CD4-positive, alpha-beta T cell (primary cell): Measurements from ENCODE around the gene CHRNB2. TPM values are rescaled to one million over a fixed set of nuclear protein-coding genes. Genes with fewer than 3 reads are reported as not detected.

Experiments
- ATAC-seq: fragments of 200-7000 bp; cut with Tn5 transposase; one replicate; pipeline ENCODE4 v1.10.0; 2022; ENCODE audit warnings: mild to moderate bottlenecking; ENCODE audit not compliant: poor library complexity
- CTCF ChIA-PET: fragments of 350-600 bp; sonication (Branson Sonifier 250); formaldehyde crosslinking; loops from one replicate; lab custom pipeline; 2021; ENCODE audit warnings: antibody characterized with exemption, inconsistent platforms; lab: Charles Lee
- POLR2A ChIA-PET: fragments of 350-600 bp; sonication (Branson Sonifier 250); formaldehyde crosslinking; loops from one replicate; lab custom pipeline; 2021; ENCODE audit warnings: antibody characterized with exemption, inconsistent platforms; lab: Charles Lee
- DNase-seq, 14 experiments: peaks; one replicate each; pipeline ENCODE4 v3.0.0-alpha.2; 2013 to 2020; ENCODE audit warnings: mixed read lengths in 2 of 14
- H3K27ac ChIP-seq, 2 donors: one replicate each; pipeline versions ENCODE4 v1.5.1 to v1.7.0; 2013; ENCODE audit warnings: low read length in 2 of 2, low read depth in 1 of 2, mild to moderate bottlenecking in 1 of 2
- H3K27me3 ChIP-seq, 2 experiments: 1 replicate in 1 of 2; 2 replicates in 1 of 2; pipeline versions ENCODE4 v1.6.1 to v1.7.0; 2013; ENCODE audit warnings: low read length in 2 of 2, control low read depth in 1 of 2, mild to moderate bottlenecking in 1 of 2, moderate library complexity in 1 of 2; ENCODE audit not compliant: insufficient read depth in 2 of 2, control insufficient read depth in 1 of 2
- H3K36me3 ChIP-seq: one replicate; pipeline ENCODE4 v1.6.1; 2013; ENCODE audit warnings: low read length, control low read depth; ENCODE audit not compliant: insufficient read depth
- H3K4me1 ChIP-seq: one replicate; pipeline ENCODE4 v1.6.1; 2013; ENCODE audit warnings: low read length, control low read depth; ENCODE audit not compliant: insufficient read depth
- H3K4me3 ChIP-seq: one replicate; pipeline ENCODE4 v1.5.1; 2013; ENCODE audit warnings: mild to moderate bottlenecking, low read length, moderate library complexity
- H3K9me3 ChIP-seq, 2 experiments: 1 replicate in 1 of 2; 2 replicates in 1 of 2; pipeline versions ENCODE4 v1.6.1 to v1.7.0; 2013; ENCODE audit warnings: low read length in 2 of 2, mild to moderate bottlenecking in 2 of 2, control low read depth in 1 of 2, moderate library complexity in 1 of 2; ENCODE audit not compliant: control insufficient read depth in 1 of 2, insufficient read depth in 1 of 2
- H3K27ac Mint-ChIP-seq: one replicate; pipeline ENCODE4 v1.8.0; 2020; ENCODE audit warnings: mixed read lengths
- H3K27me3 Mint-ChIP-seq: one replicate; pipeline ENCODE4 v1.8.0; 2021; ENCODE audit warnings: mixed read lengths
- H3K36me3 Mint-ChIP-seq: one replicate; pipeline ENCODE4 v1.8.0; 2021; ENCODE audit warnings: low read depth, mixed read lengths
- H3K4me1 Mint-ChIP-seq: one replicate; pipeline ENCODE4 v1.8.0; 2021; ENCODE audit warnings: low read depth, mixed read lengths
- H3K4me3 Mint-ChIP-seq: one replicate; pipeline ENCODE4 v1.8.0; 2020; ENCODE audit warnings: mild to moderate bottlenecking, mixed read lengths
- H3K9me3 Mint-ChIP-seq: one replicate; pipeline ENCODE4 v1.8.0; 2020; ENCODE audit warnings: mixed read lengths
- CTCF ChIP-seq: fragments of 200-600 bp; IDR thresholded peaks from one replicate; pipeline ENCODE4 v1.8.0; 2022; ENCODE audit warnings: antibody characterized with exemption, mild to moderate bottlenecking
- intact Hi-C, 2 experiments: fragments of 100-400 bp; cut with DNase I in 1 of 2; cut with micrococcal nuclease in 1 of 2; formaldehyde crosslinking; loops; one replicate each; pipeline versions ENCODE4 v1.15.1 to v1.9.0; 2023 to 2025; cut with DNase I, micrococcal nuclease
- total RNA-seq, 174 experiments: library from RNA in 2 of 174; stranded (reverse) in 2 of 174; gene quantifications; one replicate each; pipeline ENCODE4 v1.2.3 and lab custom pipeline; 2021 to 2026

Gene CHRNB2
- total RNA-seq, 2 experiments from 2014 or later: not detected

GRCh38 chr1:154521695-154522094 lies 45.9 kb upstream of the CHRNB2 start:
- no peaks in the 10 kb centered on the region for H3K9me3 Mint-ChIP-seq
- ChIA-PET POLR2A (no interaction called here), CTCF (no interaction called here)
- Histone ChIP-seq H3K4me3 (no peak overlapping the region), H3K9me3 (no peaks in the 10 kb centered on the region), H3K4me1 (no peaks in the 10 kb centered on the region), H3K36me3 (no peaks in the 10 kb centered on the region), H3K27ac (no peak overlapping the region), H3K27me3 (peaks cover 0 to 5% of the 10 kb centered on the region in 2 experiments)
- TF ChIP-seq CTCF: no peak
- intact Hi-C loops: no loop called here
- ATAC-seq (no peak), DNase-seq (no peak)
- H3K36me3 Mint-ChIP-seq: no peaks in the 10 kb centered on the region
- peaks cover 6% of the 10 kb centered on the region for H3K27me3 Mint-ChIP-seq
- no peak overlapping the region for H3K27ac Mint-ChIP-seq
- H3K4me1 Mint-ChIP-seq: no peaks in the 10 kb centered on the region
- no peak overlapping the region for H3K4me3 Mint-ChIP-seq

GRCh38 chr1:154524881-154525280 lies 42.7 kb upstream of the CHRNB2 start:
- no peak overlapping the region for H3K27ac Mint-ChIP-seq
- Histone ChIP-seq H3K27ac (no peak overlapping the region), H3K4me1 (no peaks in the 10 kb centered on the region), H3K36me3 (no peaks in the 10 kb centered on the region), H3K9me3 (no peaks in the 10 kb centered on the region), H3K4me3 (no peak overlapping the region), H3K27me3 (no peaks in the 10 kb centered on the region)
- no peak overlapping the region for H3K4me3 Mint-ChIP-seq
- no peak for TF ChIP-seq CTCF
- no peaks in the 10 kb centered on the region for H3K36me3 Mint-ChIP-seq
- ChIA-PET CTCF (no interaction called here), POLR2A (no interaction called here)
- intact Hi-C loops: no loop called here
- no peaks in the 10 kb centered on the region for H3K4me1 Mint-ChIP-seq
- DNase-seq (no peak), ATAC-seq (no peak)
- H3K9me3 Mint-ChIP-seq: no peaks in the 10 kb centered on the region
- peaks cover 6% of the 10 kb centered on the region for H3K27me3 Mint-ChIP-seq

GRCh38 chr1:154527192-154527591 lies 40.4 kb upstream of the CHRNB2 start:
- no peak for TF ChIP-seq CTCF
- Mint-ChIP-seq H3K4me3 (no peak overlapping the region), H3K27ac (no peak overlapping the region), H3K27me3 (peaks cover 6% of the 10 kb centered on the region), H3K36me3 (no peaks in the 10 kb centered on the region), H3K4me1 (no peaks in the 10 kb centered on the region), H3K9me3 (no peaks in the 10 kb centered on the region)
- Histone ChIP-seq H3K4me3 (no peak overlapping the region), H3K9me3 (peaks cover 0 to 5% of the 10 kb centered on the region in 2 experiments), H3K27me3 (no peaks in the 10 kb centered on the region), H3K36me3 (no peaks in the 10 kb centered on the region), H3K27ac (no peak overlapping the region), H3K4me1 (no peaks in the 10 kb centered on the region)
- intact Hi-C loops: no loop called here
- ATAC-seq (no peak), DNase-seq (no peak)
- POLR2A ChIA-PET: no interaction called here
- CTCF ChIA-PET: no interaction called here
